Right renal cortex interstitium (tissue), 3 donors: Measurements from ENCODE around the gene COL23A1. TPM values are rescaled to one million over a fixed set of nuclear protein-coding genes. Genes with fewer than 3 reads are reported as not detected.

Experiments
- DNase-seq, 3 donors: peaks; one replicate each; pipeline ENCODE4 v3.0.0-alpha.2; 2013; ENCODE audit warnings: low read depth in 3 of 3, low spot score in 2 of 3
- polyA plus RNA-seq, 3 donors: library from polyadenylated mRNA; unstranded; fragments of 120-200 nt; gene quantifications; one replicate each; pipeline ENCODE4 v1.2.1, GENCODE V29; 2013; ENCODE audit not compliant: insufficient read length in 3 of 3

Gene COL23A1
- polyA plus RNA-seq, 3 donors = 4.8 to 5.2 (median 4.9) TPM

DNA sequence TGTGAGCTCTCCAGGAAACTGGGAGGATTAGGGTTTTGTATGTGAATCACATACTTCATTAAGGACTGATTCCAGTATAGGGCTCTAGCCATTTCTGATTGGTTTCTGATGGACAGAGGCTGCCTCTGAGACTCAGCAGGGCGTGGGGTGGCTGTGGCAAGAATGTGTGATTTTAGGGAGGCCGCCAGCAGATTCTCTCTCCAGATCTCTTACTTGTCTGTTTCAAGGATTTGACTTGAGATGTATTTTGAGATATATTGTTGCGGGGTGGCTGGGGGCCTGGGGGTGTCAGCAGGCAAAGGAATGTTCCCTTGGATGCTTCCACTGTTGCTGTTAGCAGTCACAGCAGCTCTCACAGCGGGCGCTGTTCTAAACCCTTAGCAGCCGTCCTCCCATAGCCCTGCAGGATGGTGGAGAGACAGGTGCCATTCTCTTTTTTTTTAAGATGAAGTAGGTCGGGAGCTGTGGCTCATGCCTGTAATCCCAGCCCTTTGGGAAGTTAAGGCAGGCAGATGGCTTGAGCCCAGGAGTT is 393.8 kb downstream of the COL23A1 start:
- no peak for DNase-seq

DNA sequence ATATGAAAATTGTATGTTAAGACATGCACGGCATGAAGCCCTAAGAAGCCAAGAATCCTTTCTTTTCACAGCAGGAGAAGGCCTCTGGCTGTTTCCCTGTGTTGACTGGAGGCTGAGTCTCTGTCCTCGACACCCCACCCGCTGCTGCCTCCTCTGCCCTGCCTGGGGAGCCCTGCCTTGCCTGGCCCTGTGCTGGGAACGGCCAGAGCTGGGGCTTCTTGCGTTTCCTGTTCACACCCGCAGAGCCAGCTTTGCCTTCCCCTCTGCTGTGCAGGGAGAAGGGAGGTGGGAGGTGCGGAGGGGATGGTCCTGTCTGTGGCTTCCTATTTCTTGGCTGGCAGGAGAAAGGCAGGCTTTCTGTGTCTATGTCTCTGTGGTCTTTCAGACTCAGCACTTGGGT is 396.2 kb downstream of the COL23A1 start:
- DNase-seq = no peak

DNA sequence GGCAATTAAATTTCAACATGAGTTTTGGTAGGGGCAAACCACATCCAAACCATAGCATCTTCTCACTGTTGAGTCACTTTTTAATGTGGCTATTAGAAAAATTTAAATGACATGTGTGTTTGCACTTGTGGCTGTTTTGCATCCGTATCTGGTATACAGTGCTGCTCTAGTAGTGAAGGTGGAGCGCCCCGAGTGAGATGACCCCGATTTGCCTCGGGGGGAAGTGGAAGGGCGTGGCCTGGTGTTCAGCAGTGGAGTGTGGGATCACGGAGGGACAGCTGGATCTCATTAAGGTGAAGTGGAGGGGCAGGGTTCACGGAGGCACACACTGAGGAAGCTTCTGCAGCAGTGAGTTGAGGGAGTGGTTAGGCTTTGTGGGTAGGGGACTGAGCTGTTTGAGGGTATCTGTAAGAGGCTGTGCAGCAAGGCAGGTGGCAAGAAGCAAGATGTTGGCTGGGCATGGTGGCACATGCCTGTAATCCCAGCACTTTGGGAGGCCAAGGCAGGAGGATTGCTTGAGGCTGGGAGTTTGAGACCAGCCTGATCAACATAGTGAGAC is 396.9 kb downstream of the COL23A1 start:
- DNase-seq = no peak

DNA sequence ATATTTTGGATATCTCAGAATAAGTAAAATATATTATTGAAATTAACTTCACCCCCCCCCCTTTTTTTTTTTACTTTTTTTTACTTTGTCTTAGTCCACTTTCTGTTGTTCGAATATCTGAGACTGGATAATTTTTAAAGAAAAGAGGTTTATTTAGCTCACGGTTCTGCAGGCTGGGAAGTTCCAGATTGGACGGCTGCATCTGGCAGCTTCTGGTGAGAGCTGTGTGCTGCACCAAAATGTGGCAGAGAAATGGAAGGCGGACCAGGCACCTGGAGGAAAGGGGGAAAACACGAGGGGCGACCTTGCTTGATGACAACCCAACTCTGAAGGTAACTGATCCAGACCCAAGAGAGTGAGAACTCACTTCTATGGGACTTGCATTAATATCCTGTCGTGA is 397.4 kb downstream of the COL23A1 start:
- DNase-seq = no peak

DNA sequence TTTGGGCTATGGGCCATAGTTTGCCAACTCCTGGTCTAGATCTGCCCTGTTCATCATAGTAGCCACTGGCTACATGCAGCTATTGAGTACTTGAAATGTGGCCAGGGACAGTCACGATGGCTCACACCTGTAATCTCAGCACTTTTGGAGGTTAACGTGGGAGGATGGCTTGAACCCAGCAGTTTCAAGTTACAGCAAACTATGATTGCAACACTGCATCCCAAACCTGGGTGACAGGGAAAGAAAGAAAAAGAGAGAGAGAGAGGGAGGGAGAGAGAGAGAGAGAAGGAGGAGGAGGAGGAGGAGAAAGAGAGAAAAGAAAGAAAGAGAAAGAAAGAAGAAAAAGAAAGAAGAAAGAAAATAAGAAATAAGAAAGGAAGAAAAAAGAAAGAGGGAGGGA is 397.9 kb downstream of the COL23A1 start:
- no peak for DNase-seq

DNA sequence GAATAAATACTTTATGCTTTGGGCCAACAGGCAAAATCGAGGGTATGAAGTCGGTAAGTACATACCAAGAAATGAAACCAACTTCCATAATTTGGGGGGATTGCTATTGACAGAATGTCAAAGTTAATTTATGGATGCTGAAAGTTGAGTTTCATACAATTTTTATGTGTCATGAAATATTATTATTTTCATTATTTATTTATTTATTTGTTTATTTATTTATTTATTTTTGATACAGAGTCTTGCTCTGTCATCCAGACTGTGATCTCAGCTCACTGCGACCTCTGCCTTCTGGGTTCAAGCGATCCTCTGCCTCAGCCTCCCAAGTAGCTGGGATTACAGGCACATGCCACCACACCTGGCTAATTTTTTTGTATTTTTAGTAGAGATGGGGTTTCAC is 398.5 kb downstream of the COL23A1 start:
- DNase-seq = no peak

DNA sequence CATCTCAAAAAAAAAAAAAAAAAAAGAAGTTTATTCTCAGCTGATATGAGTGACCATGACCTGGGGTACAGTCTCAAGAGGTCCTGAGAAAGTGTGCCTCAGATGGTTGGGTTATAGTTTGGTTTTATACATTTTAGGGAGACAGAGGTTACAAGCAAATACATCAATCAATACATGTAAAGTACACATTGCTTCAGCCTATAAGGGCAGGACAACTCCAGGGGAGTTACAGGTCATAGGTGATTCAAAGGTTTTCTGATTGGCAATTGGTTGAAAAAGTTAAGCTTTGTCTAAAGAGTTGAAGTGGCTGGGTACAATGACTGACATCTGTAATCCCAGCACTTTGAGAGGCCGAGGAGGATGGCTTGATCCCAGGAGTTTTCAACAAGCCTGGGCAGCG is 400.8 kb downstream of the COL23A1 start:
- DNase-seq = no peak

Other genes starting within 250 kb of the COL23A1 start
- 10 to 100 TPM; 67.2 to 75.2 (median 69.1) TPM for gene CLK4, start 36.7 kb upstream of the COL23A1 start, polyA plus RNA-seq
- 10 to 100 TPM; 22.6 to 24.6 (median 22.8) TPM for gene ZNF354A, start 140.3 kb upstream of the COL23A1 start, polyA plus RNA-seq